Gastrocnemius medialis (tissue), 4 donors: Measurements from ENCODE around the gene ANKRD27.

Experiments used
- POLR2A ChIP-seq, 2 donors: fragments of 450-650 bp; IDR thresholded peaks; one replicate each; pipeline ENCODE4 v1.6.1; 2017; ENCODE audit warnings: antibody characterized with exemption in 2 of 2, mild to moderate bottlenecking in 2 of 2, moderate library complexity in 2 of 2
- TF ChIP-seq, protein P1 (sequence below), 5 experiments: fragments of 450-650 bp in 3 of 5; fragments of 200-600 bp in 2 of 5; sonication (generic) in 2 of 5; IDR thresholded peaks in 4 of 5; conservative IDR thresholded peaks in 1 of 5; 1 replicate in 4 of 5; 2 replicates in 1 of 5; pipeline ENCODE4 v1.5.1; 2016 to 2019; ENCODE audit warnings: antibody characterized with exemption in 5 of 5, mild to moderate bottlenecking in 3 of 5, moderate library complexity in 3 of 5

DNA sequence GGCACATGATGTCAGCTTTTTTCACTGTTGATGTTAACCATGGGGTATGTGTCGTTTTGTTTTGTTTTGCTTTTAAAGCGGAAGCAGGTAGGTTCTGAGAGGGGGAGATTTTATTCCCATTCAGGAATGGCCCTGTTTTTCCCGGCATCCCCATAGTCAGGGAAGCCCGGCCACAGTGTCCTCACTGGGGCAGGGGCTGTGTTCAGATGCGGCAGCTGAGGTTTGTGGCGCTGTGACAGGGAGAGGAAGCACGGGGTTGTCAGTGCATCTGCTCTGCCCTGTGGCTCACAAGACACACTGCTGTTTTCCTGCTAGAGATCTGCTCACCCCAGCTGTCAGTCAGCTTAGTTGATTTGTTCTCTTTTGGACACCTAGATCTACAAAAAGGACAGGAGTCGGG is 27.6 kb downstream of the ANKRD27 start:
- TF ChIP-seq, protein P1, sequence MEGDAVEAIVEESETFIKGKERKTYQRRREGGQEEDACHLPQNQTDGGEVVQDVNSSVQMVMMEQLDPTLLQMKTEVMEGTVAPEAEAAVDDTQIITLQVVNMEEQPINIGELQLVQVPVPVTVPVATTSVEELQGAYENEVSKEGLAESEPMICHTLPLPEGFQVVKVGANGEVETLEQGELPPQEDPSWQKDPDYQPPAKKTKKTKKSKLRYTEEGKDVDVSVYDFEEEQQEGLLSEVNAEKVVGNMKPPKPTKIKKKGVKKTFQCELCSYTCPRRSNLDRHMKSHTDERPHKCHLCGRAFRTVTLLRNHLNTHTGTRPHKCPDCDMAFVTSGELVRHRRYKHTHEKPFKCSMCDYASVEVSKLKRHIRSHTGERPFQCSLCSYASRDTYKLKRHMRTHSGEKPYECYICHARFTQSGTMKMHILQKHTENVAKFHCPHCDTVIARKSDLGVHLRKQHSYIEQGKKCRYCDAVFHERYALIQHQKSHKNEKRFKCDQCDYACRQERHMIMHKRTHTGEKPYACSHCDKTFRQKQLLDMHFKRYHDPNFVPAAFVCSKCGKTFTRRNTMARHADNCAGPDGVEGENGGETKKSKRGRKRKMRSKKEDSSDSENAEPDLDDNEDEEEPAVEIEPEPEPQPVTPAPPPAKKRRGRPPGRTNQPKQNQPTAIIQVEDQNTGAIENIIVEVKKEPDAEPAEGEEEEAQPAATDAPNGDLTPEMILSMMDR (IDR thresholded peaks at IDR 0.05 in 4 of 5, conservative IDR thresholded peaks at IDR 0.05 in 1 of 5), result no peak
- TF ChIP-seq POLR2A (IDR thresholded peaks at IDR 0.05), result no peak
